ENCODE results near the gene ZNF488.

The ZNF488 gene

DNA sequence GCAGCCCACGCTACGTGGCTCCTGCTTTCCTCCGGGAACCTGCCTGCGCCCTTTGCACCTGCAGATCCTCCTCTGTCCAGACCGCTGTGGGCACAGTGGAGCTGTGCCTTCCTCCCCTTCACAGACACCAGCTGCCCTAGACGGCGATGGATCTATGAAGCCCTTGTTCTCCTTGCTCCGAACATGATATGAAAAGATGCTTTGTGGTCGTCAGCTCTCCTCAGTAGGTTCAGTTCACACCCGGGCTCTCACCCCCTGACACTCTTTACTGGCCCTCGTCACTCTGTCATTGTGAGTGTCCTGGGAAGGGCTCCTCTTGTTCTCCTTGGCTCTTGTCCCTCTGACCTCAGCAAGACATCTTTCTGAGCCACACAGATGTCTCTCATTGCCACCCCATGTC lies 4.2 kb downstream of the ZNF488 start:
- no peak for TF ChIP-seq EZH2 (IDR thresholded peaks at IDR 0.05; ENCODE audit: borderline replicate concordance, low read length)
- TF ChIP-seq, protein P1, sequence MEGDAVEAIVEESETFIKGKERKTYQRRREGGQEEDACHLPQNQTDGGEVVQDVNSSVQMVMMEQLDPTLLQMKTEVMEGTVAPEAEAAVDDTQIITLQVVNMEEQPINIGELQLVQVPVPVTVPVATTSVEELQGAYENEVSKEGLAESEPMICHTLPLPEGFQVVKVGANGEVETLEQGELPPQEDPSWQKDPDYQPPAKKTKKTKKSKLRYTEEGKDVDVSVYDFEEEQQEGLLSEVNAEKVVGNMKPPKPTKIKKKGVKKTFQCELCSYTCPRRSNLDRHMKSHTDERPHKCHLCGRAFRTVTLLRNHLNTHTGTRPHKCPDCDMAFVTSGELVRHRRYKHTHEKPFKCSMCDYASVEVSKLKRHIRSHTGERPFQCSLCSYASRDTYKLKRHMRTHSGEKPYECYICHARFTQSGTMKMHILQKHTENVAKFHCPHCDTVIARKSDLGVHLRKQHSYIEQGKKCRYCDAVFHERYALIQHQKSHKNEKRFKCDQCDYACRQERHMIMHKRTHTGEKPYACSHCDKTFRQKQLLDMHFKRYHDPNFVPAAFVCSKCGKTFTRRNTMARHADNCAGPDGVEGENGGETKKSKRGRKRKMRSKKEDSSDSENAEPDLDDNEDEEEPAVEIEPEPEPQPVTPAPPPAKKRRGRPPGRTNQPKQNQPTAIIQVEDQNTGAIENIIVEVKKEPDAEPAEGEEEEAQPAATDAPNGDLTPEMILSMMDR (IDR thresholded peaks at IDR 0.05; ENCODE audit: low read length) = no peak
- Histone ChIP-seq H3K79me2 (ENCODE audit: insufficient read depth, low read length) (no peaks in the 10 kb centered on the region), H2AFZ (ENCODE audit: low read length) (no peak overlapping the region), H3K9me2 (ENCODE audit: low read depth, low read length) (no peaks in the 10 kb centered on the region), H4K20me1 (ENCODE audit: insufficient read depth, low read length) (no peaks in the 10 kb centered on the region), H3K4me1 (ENCODE audit: insufficient read depth, low read length, severe bottlenecking) (peaks cover 4% of the 10 kb centered on the region), H3K4me2 (ENCODE audit: low read length) (no peak overlapping the region), H3F3A (ENCODE audit: insufficient read depth, low read length) (no peaks in the 10 kb centered on the region), H3K27ac (ENCODE audit: low read depth, low read length, poor library complexity, severe bottlenecking) (no peak overlapping the region), H3K36me3 (ENCODE audit: insufficient read depth, low read length) (no peaks in the 10 kb centered on the region), H3K9me3 (ENCODE audit: low read length) (no peaks in the 10 kb centered on the region), H3K9ac (ENCODE audit: low read length) (no peak overlapping the region), H3K27me3 (ENCODE audit: insufficient read depth, low read length) (peaks cover 8% of the 10 kb centered on the region; the same call in 1 of the 2 replicates), H3K4me3 (ENCODE audit: low read depth, low read length, poor library complexity, severe bottlenecking) (no peak overlapping the region)

DNA sequence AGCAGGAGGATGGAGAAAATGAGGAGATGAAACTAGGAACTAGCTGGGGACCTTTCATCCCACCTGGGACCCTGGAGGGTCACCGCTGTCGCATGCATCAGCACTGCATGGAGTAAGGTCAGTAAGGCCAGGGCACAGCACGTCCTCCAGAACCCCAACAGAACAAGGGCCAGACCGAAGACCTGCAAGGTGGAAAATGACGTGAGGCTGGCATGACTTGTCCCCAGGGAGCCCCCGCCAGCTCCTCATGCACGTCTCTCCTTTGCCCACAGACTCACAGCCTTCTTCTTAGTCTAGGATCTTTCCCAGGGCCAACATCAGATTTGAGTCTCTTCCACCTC lies 4.7 kb downstream of the ZNF488 start:
- Histone ChIP-seq H2AFZ (ENCODE audit: low read length) (no peak overlapping the region), H3K79me2 (ENCODE audit: insufficient read depth, low read length) (no peaks in the 10 kb centered on the region), H3K4me1 (ENCODE audit: insufficient read depth, low read length, severe bottlenecking) (no peaks in the 10 kb centered on the region), H3F3A (ENCODE audit: insufficient read depth, low read length) (no peaks in the 10 kb centered on the region), H4K20me1 (ENCODE audit: insufficient read depth, low read length) (no peaks in the 10 kb centered on the region), H3K36me3 (ENCODE audit: insufficient read depth, low read length) (no peaks in the 10 kb centered on the region), H3K4me3 (ENCODE audit: low read depth, low read length, poor library complexity, severe bottlenecking) (no peak overlapping the region), H3K27me3 (ENCODE audit: insufficient read depth, low read length) (peaks cover 8% of the 10 kb centered on the region; the same call in 1 of the 2 replicates), H3K4me2 (ENCODE audit: low read length) (no peak overlapping the region), H3K27ac (ENCODE audit: low read depth, low read length, poor library complexity, severe bottlenecking) (no peak overlapping the region), H3K9me3 (ENCODE audit: low read length) (no peaks in the 10 kb centered on the region), H3K9ac (ENCODE audit: low read length) (no peak overlapping the region), H3K9me2 (ENCODE audit: low read depth, low read length) (no peaks in the 10 kb centered on the region)
- TF ChIP-seq, protein P1 (IDR thresholded peaks at IDR 0.05; ENCODE audit: low read length) = no peak
- no peak for TF ChIP-seq EZH2 (IDR thresholded peaks at IDR 0.05; ENCODE audit: borderline replicate concordance, low read length)

DNA sequence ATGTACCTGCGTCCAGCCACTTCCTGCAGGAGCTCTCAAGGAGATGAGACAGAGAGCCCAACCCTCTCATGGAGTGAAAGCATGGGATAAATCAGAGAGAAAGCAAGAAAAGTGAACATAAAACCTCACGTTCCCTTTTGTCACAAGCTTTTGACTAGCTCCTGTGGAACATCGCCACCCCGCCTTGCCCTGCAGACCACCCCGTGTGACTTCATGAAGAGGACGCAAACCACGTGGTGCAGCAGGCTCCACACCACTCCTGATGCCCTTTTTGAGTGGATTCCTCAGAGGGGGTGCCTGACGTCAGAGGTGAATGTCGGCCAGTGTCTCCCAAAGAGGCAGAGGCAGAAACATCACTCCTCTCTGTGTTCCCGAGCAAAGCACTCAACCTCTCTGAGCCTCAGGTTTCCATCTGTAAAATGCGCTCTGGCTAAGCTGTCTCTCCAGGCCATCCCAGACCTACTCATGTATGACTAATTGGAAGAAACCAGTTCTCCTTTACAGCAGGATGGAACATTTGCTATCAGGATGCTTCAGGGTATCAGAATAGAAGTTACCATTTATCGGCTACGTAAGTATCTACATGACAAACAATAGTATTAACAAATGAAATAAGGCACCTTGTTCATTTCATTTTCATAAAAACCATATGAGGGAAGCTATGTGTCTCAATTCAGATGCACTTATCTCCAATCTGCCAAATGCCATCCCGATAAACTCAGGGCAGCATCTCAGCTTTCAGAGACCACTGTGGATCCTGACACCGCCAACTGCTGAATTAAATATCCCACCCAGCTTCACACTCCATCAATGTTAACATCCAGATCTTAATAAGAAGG lies 5.3 kb downstream of the ZNF488 start:
- no peaks in the 10 kb centered on the region for H3K4me1 ChIP-seq (ENCODE audit: insufficient read depth, low read length, severe bottlenecking)
- H4K20me1 ChIP-seq (ENCODE audit: insufficient read depth, low read length) = no peaks in the 10 kb centered on the region
- TF ChIP-seq EZH2 (IDR thresholded peaks at IDR 0.05; ENCODE audit: borderline replicate concordance, low read length) = no peak
- TF ChIP-seq, protein P1 (IDR thresholded peaks at IDR 0.05; ENCODE audit: low read length) = no peak
- no peaks in the 10 kb centered on the region for H3K79me2 ChIP-seq (ENCODE audit: insufficient read depth, low read length)
- no peak overlapping the region for H3K4me2 ChIP-seq (ENCODE audit: low read length)
- H3K36me3 ChIP-seq (ENCODE audit: insufficient read depth, low read length) = no peaks in the 10 kb centered on the region
- H3F3A ChIP-seq (ENCODE audit: insufficient read depth, low read length) = no peaks in the 10 kb centered on the region
- H3K9me3 ChIP-seq (ENCODE audit: low read length) = no peaks in the 10 kb centered on the region
- H3K27me3 ChIP-seq (ENCODE audit: insufficient read depth, low read length) = peaks cover 8% of the 10 kb centered on the region; the same call in 1 of the 2 replicates
- no peak overlapping the region for H3K9ac ChIP-seq (ENCODE audit: low read length)
- no peak overlapping the region for H2AFZ ChIP-seq (ENCODE audit: low read length)
- H3K4me3 ChIP-seq (ENCODE audit: low read depth, low read length, poor library complexity, severe bottlenecking) = no peak overlapping the region
- no peaks in the 10 kb centered on the region for H3K9me2 ChIP-seq (ENCODE audit: low read depth, low read length)
- H3K27ac ChIP-seq (ENCODE audit: low read depth, low read length, poor library complexity, severe bottlenecking) = no peak overlapping the region
